SK-N-DZ (cell line): ENCODE data around the gene C12orf42.
"Not testable (repeated sequence)": the region's sequence is repeated elsewhere in the genome, so short reads cannot be mapped to it uniquely, and the experiment has no call there.

ENCODE experiments used
- DNase-seq: peaks from one replicate; pipeline ENCODE4 v3.0.0-alpha.2; 2015; ENCODE audit warnings: low spot score

Gene C12orf42

GRCh38 chr12:103424849-103425586 lies 70.8 kb downstream of the C12orf42 start:
- DNase-seq: not testable (repeated sequence)

GRCh38 chr12:103423516-103423910 lies 72.3 kb downstream of the C12orf42 start:
- no peak for DNase-seq

DNA sequence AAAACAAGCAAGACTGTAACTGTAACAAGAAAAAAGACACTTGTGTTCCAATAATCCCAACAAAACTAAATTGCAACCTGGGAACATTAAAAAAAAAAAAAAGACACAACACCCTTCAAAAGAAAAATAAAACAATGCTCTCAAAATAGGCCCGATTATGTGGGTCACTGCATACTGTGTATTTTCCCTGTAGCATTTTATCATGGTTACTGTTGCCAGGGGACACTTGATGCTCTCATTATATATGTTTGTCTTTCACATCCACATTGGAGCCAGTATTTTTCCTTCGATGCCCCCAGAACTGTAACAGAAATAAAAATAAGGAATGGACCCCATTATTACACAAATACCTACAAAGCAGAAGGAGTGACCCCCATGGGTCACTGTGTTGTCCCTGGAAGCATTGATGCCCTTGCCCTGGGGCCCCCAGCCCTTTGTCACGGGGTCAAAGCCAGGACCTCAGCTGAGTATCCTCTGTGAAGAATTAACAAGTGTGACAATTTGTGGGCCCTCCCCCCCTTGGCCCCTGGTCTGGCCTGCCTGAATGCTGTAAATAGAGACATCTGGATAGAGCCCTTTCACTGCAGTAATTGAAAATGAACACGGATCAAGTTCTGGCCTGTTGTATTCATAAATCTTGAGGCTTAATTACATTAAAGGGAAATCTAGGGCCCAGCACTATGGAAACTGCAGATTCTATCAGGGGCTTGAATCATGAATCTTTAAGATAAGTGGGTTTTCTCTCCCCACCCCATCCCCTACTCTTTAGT lies 72.8 kb downstream of the C12orf42 start:
- peak; percentile 98 for DNase-seq

- DNase-seq: no peak
Observed at GRCh38 chr12:103422328-103422727, 73.4 kb downstream of the C12orf42 start.

- no peak for DNase-seq
Observed at GRCh38 chr12:103421402-103421801, 74.4 kb downstream of the C12orf42 start.

DNA sequence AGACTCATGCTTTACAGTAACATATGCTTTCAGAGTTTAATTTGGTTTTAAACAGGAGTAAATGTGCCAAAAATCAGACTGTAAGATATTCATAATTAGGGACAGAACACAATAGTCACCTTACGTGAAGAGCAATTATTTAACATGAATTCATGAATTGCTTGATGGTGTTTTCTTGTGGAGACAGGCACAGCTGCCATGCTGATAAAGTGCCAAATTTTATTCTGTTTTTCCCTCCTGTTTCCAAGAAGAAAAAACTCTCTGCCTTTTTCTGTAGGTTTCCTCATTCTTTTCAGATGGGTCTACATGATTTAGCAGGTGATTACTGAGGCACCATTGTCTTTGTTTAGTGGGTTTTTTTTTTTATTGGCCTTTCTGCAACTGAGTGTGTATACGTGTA lies 80.1 kb downstream of the C12orf42 start:
- no peak for DNase-seq

GRCh38 chr12:103401421-103401820 lies 94.3 kb downstream of the C12orf42 start:
- no peak for DNase-seq

DNA sequence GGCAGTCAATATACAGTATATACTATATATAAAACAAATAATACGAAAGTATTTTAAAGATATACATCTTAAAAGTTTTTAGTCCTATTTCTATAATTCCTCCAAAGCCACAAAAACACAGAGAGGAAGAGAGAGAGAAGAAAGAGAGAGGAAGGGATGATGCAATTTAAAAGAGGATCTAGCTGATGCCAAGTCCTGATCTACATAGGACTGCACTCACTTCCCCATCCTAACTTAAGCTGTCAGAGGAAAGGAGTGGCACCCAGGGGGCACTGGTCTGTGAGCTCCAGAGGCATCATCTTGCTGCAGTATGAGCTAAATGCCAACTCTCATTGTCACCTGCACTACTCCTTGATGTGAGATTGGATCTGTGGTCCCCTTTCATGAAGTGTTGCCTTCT lies 95.8 kb downstream of the C12orf42 start:
- no peak for DNase-seq

DNA sequence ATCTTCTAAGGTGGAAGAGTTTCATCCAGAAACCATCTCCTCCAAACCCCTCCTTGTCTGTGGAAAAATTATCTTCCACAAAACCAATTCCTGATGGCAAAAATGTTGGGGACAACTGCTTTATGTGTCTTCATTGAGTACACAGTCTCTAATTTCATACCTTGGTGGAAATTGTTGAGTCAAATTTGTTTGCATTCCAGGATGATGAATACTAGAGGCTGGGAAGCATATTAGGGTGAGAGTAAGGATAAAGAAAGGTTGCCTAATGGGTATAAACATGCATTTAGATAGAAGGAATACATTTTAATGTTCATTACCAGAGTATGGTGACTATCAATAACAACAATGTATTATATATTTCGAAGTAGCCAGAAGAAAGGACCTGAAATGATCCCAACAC lies 98.2 kb downstream of the C12orf42 start:
- no peak for DNase-seq

DNA sequence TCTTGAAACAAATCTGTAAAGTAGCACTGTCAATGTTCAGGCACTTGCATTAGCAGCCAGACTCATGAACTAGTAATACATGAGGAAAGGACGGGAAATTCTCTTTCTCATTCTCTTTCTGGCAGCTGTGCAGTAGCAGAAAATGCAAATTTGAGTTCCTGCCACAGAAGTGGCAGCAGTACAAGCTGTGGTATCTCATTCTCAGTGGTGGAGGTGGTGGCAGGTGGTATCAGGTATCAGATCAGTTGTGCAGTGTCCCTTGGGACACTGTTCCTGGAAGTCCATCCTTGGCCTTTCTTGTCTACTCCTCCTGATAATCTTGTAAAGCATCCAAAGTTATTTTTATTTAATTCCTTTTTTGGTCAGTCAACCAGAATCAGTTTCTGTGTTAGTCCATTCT lies 103.0 kb downstream of the C12orf42 start:
- peak; percentile 51 for DNase-seq

DNA sequence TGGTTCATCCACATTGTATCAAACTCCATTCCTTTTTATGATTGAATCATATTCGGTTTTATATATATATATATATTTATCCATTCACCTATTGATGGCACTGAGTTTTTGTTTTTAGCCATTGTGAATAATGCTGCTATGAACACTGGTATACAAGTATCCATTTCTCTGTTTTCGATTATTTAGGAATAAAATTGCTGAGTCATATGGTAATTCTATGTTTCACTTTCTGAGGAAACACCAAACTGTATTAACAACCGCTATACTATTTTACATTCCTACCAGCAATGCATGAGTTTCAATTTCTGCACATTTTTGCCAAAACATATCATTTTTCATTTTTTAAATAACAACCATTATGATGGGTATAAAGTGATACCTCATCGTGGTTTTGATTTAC lies 104.7 kb downstream of the C12orf42 start:
- DNase-seq: no peak

DNA sequence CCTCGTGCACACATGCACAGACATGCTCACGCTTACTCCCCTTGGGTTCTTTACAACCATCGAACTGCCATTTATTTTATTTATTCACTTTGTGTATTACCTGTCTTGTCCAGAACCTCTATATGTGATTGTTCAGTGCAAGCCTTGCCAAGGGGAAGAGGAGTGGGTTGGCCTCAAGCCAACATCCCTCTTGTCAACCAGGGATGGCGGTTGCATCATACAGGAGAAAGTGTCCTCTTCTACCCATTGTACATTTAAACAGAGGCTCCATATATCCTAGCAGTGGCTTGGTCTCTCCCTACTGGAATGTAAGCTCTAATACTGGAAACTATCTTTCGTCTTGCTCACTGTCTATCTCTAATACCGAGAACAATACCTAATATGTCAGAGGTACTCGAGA lies 108.4 kb downstream of the C12orf42 start:
- no peak for DNase-seq

DNA sequence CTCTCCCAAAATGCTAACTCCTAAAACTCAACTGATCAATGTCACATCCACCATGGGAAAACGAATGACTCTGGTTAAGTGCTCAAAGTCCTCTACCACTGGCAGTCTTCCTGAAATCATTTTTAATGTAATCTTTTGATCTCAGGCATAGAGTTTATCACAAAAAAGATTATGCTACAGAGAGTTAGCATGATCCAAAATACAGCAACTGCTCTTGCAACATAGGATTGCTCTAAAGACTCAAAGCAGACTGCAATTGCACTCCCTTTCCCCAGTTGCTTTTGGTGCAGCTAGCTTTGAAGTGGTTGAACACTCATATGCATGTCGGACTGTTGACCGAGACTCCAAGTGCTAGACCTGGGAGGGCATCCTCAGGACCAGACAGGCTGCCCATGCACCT lies 109.3 kb downstream of the C12orf42 start:
- no peak for DNase-seq

DNA sequence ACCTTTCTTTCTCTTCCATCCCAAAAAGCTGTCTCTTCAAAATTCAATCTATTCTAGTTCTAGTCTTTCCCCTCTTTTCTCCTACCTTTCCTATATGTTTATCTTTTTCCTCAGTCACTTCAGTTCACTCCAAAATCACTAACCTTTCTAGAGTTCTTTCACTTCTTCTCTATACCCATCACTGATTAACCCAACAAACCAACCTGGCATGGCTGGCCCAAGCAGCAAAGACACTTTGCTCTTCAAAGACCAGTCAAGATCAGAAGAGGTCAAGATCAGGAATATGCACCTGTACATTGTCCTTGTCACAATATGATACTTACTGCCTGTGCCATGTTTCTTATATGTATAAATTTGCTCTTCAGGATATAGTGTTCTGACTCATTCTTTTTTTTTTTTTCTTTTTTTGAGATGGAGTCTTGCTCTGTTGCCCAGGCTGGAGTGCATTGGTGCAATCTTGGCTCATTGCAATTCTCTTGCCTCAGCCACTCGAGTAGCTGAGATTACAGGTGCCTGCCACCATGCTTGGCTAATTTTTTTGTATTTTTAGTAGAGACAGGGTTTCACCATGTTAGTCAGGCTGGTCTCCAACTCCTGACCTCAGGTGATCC lies 112.9 kb downstream of the C12orf42 start:
- DNase-seq: no peak

DNA sequence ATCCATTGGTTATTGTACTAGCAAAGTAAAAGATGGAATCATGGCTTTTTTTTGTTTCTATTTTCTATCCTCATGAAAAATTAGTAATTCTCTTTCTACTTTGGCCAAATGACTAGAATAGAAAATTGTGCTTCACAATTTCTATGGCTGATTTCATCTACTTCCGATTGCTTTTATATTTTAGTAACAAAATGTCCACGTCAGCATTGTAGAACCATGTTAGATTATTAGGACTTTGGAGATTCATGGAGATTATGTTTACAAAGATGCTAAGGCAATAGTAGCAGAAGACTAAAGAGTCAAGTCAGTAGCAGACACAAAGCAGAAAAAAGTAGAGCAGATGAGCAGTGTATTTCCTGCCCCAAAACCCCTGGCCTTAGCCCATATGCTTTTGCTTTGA lies 113.6 kb downstream of the C12orf42 start:
- DNase-seq: no peak

DNA sequence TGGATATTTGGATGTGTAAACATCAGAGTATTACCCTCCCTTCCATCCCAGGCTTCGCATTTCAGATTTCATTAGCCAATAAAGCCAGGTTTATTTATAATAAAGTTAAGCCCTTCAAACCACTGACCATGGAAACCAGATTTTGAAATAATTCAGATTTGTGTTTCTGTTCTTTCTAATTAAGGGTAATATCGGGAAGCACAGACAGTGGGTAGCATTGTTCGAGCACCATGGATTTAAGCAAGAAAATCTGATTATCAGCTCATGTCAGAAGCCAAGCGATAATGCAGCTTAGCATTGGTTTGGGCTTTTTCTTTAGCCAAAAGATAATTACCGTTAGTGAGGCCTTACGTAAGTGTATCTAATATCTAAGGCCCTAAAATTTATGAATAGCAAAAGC lies 116.1 kb downstream of the C12orf42 start:
- peak; percentile 19 for DNase-seq

DNA sequence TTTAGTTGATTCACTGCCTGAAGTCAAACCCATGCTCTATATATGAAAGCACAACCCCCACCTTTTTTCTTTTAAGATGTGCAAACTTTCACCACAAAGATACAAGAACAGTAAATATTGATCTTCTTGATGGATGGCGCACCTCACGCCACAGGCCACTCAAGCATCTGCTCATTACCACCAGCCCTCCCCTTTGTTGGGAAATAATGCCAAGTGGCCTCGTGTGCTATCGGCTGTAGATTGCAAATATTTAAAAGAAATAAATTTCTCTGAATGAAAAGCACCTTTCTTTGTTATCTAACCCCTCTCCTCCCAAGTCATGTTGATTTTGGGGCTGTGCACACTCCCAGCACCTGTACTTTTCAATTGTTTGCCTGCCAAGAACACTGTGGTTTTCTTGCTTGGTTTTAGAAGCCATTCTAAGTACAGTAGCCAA lies 122.7 kb downstream of the C12orf42 start:
- no peak for DNase-seq

DNA sequence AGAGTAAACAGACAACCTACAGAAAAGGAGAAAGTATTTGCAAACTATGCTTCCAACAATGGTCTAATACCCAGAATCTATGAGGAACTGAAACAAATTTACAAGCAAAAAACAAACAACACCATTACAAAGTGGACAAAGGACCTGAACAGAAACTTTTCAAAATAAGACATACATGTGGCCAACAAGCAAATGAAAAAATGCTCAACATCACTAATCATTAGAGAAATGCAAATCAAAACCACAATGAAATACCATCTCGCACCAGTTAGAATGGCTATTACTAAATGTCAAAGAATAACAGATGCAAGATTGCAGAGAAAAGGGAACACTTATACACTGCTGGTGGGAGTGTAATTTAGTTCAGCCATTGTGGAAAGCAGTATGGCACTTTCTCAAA lies 125.8 kb downstream of the C12orf42 start:
- DNase-seq: no peak

DNA sequence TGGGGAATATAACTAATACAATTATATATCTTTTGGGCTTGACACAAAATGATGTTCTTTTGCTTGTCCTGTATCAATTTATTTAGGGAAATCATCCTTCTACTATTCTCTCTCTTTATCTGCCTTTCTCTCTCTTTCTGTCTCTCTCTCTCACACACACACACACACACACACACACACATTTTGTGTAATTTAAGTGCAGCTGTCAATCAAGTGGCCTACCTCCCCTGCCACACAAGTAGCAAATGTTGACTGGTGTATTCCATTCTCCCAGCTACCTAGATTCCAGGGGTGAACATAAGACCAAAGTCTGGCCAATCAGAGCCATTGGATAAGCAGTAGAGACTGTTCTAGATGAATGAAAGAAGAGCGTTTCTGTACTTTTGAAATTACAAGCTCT lies 127.6 kb downstream of the C12orf42 start:
- no peak for DNase-seq

DNA sequence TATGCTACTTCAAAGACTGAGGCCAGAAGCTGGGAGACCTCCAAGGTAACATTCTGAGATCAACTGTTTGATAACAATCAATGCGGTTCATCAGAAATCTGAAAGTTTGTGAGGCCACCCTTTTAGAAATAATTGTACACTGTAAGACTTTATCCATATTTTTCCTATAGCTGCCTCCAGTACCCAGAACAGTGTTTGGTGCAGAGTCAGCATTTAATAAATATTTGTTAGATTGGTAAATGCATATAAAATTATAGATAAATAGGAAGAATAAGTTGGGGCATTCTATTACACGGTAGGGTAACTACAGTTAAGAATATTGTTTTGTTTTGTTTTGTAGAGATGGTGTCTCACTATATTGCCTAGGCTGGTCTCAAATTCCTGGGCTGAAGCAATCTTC lies 141.4 kb downstream of the C12orf42 start:
- DNase-seq: no peak

DNA sequence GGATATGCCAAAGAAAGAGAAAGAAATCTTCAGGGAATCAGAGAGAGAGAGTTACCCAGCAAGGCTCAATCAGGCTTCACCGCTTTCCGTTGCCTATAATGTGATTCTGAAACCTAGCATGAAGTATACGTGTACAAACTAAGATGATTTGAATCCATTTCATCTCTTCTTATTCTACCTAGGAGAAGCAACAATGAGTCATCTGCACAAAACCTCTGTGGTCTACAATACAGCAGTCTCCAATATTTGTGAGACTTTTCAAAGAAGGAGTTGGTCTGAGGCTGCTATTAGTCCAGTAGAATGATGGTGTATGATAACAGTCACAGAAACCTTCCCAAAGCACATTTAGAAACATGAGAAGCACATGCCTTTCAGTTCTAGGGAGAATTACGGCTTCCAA lies 141.9 kb downstream of the C12orf42 start:
- no peak for DNase-seq

DNA sequence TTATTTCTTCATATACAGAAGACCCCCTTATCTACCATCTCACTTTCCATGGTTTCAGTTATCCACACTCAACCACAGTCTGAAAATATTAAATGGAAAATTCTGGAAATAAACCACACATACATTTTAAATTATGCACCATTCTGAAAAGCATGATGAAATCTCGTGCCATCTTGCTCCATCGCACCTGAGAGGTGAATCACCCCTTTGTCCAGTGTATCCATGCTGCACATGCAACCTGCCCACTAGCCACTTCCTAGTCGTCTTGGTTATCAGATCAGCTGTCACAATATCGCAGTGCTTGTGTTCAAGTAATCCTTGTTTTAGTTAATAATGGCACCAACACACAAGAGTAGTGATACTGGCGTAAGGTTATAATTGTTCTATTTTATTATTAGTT lies 145.7 kb downstream of the C12orf42 start:
- no peak for DNase-seq

DNA sequence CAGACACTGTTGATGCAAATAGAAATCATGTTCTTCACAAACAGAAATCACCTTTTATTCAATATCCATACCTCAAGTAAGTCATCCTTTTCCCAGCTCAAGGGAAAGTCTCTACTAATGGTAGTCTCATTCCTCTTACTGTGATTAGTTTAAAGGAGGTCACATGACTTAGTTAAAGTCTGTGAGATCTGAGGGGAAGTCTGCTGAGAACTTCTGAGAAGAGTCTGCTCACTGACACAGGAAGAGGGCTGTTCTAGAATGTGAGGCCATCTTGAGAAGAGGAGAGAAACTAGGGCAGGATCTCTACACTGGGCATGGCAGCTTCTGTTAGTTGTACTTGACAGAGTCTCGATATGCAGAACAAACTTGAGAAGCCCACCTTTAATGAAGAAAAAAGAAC lies 146.8 kb downstream of the C12orf42 start:
- DNase-seq: no peak
